Hepatic stellate cell (primary cell): ENCODE measurements around the gene WDR13.
A peak's percentile ranks its signal among the peaks of the same experiment; 100 is the strongest.
"Not testable (repeated sequence)": the region's sequence is repeated elsewhere in the genome, so short reads cannot be mapped to it uniquely, and the experiment has no call there.

Experiments
- DNase-seq: peaks from one replicate; pipeline ENCODE4 v3.0.0; 2011; ENCODE audit warnings: low spot score

Gene WDR13

GRCh38 chrX:48595929-48596328 lies 1.4 kb upstream of the WDR13 start:
- DNase-seq, result no peak

GRCh38 chrX:48598614-48599013 lies 1.3 kb downstream of the WDR13 start:
- no peak for DNase-seq

- DNase-seq, result no peak
Observed at GRCh38 chrX:48599341-48599740, 2.0 kb downstream of the WDR13 start.

GRCh38 chrX:48600226-48600625 lies 2.9 kb downstream of the WDR13 start:
- DNase-seq, result no peak

- no peak for DNase-seq
Observed at GRCh38 chrX:48601741-48602394, 4.6 kb downstream of the WDR13 start.

- DNase-seq, result no peak
Observed at GRCh38 chrX:48604701-48605100, 7.4 kb downstream of the WDR13 start.

- DNase-seq, result no peak
Observed at GRCh38 chrX:48606091-48606490, 8.8 kb downstream of the WDR13 start.

GRCh38 chrX:48611703-48612102 lies 14.4 kb downstream of the WDR13 start:
- DNase-seq, result no peak

- DNase-seq, result peak; percentile 40
Observed at GRCh38 chrX:48613502-48614160, 16.3 kb downstream of the WDR13 start.

- DNase-seq, result no peak
Observed at GRCh38 chrX:48616576-48616975, 19.3 kb downstream of the WDR13 start.

- no peak for DNase-seq
Observed at GRCh38 chrX:48617542-48618340, 20.4 kb downstream of the WDR13 start.

GRCh38 chrX:48626401-48627298 lies 29.4 kb downstream of the WDR13 start:
- DNase-seq, result no peak

- peak; percentile 84 for DNase-seq
Observed at GRCh38 chrX:48631376-48632090, 34.2 kb downstream of the WDR13 start.

GRCh38 chrX:48632207-48632606 lies 34.9 kb downstream of the WDR13 start:
- no peak for DNase-seq

GRCh38 chrX:48636301-48636700 lies 39.0 kb downstream of the WDR13 start:
- no peak for DNase-seq

GRCh38 chrX:48636776-48637175 lies 39.5 kb downstream of the WDR13 start:
- DNase-seq, result no peak

- no peak for DNase-seq
Observed at GRCh38 chrX:48645669-48646068, 48.4 kb downstream of the WDR13 start.

- DNase-seq, result peak; percentile 35
Observed at GRCh38 chrX:48648336-48648751, 51.1 kb downstream of the WDR13 start.

- no peak for DNase-seq
Observed at GRCh38 chrX:48649102-48649501, 51.8 kb downstream of the WDR13 start.

GRCh38 chrX:48652055-48652579 lies 54.8 kb downstream of the WDR13 start:
- DNase-seq, result not testable (repeated sequence)

- not testable (repeated sequence) for DNase-seq
Observed at GRCh38 chrX:48654746-48655145, 57.5 kb downstream of the WDR13 start.
